DOHH2 (cell line): Measurements from ENCODE around the gene MAGEC3.

Source experiments
- EZH2phosphoT487 ChIP-seq: fragments of 200-600 bp; sonication (generic); IDR thresholded peaks from 2 replicates; pipeline ENCODE4 v1.6.1; 2017; ENCODE audit warnings: borderline replicate concordance, mild to moderate bottlenecking, antibody characterized with exemption, low read length, moderate library complexity, mixed read lengths
- TF ChIP-seq, protein P1 (sequence below): fragments of 200-600 bp; sonication (generic); IDR thresholded peaks from one replicate; pipeline ENCODE4 v1.5.1; 2014; ENCODE audit warnings: antibody characterized with exemption, mild to moderate bottlenecking, low read depth, low read length; ENCODE audit not compliant: poor library complexity, severe bottlenecking

DNA sequence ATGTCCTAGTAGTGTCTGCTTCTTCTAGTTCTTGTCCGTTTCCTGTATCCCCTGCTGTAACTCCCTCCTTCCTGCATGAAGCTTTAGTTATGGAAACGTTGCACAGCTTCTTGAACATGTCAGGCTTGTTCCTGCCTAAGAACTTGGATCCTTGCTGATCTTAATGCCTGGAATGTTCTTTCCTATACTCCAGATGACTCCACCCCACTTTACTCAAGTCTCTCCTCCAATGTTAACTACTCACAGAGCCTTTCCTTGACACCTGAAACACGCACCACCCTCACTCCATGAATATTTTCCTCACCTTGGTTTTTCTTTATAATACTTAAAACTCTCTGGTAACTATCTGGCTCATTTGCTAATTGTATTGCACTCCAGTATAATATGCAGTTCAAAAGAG, 19.4 kb downstream of the MAGEC3 start:
- TF ChIP-seq, protein P1, sequence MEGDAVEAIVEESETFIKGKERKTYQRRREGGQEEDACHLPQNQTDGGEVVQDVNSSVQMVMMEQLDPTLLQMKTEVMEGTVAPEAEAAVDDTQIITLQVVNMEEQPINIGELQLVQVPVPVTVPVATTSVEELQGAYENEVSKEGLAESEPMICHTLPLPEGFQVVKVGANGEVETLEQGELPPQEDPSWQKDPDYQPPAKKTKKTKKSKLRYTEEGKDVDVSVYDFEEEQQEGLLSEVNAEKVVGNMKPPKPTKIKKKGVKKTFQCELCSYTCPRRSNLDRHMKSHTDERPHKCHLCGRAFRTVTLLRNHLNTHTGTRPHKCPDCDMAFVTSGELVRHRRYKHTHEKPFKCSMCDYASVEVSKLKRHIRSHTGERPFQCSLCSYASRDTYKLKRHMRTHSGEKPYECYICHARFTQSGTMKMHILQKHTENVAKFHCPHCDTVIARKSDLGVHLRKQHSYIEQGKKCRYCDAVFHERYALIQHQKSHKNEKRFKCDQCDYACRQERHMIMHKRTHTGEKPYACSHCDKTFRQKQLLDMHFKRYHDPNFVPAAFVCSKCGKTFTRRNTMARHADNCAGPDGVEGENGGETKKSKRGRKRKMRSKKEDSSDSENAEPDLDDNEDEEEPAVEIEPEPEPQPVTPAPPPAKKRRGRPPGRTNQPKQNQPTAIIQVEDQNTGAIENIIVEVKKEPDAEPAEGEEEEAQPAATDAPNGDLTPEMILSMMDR, result no peak
- no peak for TF ChIP-seq EZH2phosphoT487
